22Rv1 (cell line): ENCODE results near the gene RPUSD1.

Experiments used
- H3K27ac ChIP-seq: fragments of 450-650 bp; 2 replicates; pipeline ENCODE4 v1.5.1; 2017
- CTCF ChIP-seq: fragments of 450-650 bp; IDR thresholded peaks from 2 replicates; pipeline ENCODE4 v1.5.1; 2017; ENCODE audit warnings: mild to moderate bottlenecking
- ZFX ChIP-seq: fragments of 450-650 bp; IDR thresholded peaks from 2 replicates; pipeline ENCODE4 v1.6.1; 2017; ENCODE audit warnings: antibody characterized with exemption, borderline replicate concordance

RPUSD1 gene

GRCh38 chr16:797120-797420, 8.9 kb upstream of the RPUSD1 start:
- TF ChIP-seq ZFX, result no peak
- no peak for TF ChIP-seq CTCF
- peak overlapping the region; percentile 75 for H3K27ac ChIP-seq

GRCh38 chr16:796296-797119, 8.3 kb upstream of the RPUSD1 start:
- H3K27ac ChIP-seq, result peak overlapping the region; percentile 75

GRCh38 chr16:795580-796229, 7.5 kb upstream of the RPUSD1 start:
- H3K27ac ChIP-seq, result peak overlapping the region; percentile 75
- TF ChIP-seq CTCF (peak; percentile 23; the same call in 1 of the 2 replicates), ZFX (no peak)

More at GRCh38 chr16:796296-797119, 8.3 kb upstream of the RPUSD1 start:
- no peak for TF ChIP-seq ZFX
- no peak for TF ChIP-seq CTCF

DNA sequence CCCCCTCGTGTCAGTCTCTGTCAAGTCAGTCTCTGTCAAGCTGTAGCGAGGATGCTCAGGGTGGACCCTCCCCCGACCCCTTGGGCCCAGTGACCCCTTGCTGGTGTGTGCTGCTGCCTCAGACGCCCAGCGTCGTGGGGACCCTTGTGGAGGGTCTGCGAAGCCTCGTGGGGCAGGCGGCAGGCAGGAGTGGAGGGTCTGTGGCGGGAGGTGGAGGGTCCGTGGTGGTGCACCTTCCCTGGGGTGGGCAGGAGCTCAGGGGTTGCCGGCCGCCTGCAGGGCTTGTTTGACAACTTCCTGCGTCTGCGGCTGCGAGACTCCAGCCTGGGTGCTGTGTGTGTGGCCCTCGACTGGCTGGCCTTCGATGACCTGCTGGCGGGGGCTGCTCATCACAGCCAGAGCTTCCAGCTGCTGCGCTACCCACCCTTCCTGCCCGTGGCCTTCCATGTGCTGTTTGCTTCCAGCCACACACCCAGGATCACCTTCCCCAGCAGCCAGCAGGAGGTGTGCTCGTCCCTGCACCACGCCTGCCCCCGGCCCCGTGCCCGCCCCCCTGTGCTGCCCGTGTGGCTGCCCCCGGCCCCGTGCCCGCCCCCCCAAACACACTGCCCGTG, 6.8 kb upstream of the RPUSD1 start:
- peak overlapping the region; percentile 41; the same call in 1 of the 2 replicates for H3K27ac ChIP-seq
- TF ChIP-seq ZFX (no peak), CTCF (no peak)

- H3K27ac ChIP-seq, result peak overlapping the region; percentile 41; the same call in 1 of the 2 replicates
- TF ChIP-seq CTCF (no peak), ZFX (no peak)
These were observed 6.1 kb upstream of the RPUSD1 start for GRCh38 chr16:794091-794822.

GRCh38 chr16:793414-793813, 5.2 kb upstream of the RPUSD1 start:
- no peak overlapping the region for H3K27ac ChIP-seq
- TF ChIP-seq CTCF, result no peak
